IMR-90 (cell line): Measurements from ENCODE around the gene NEK5. TPM values are rescaled to one million over a fixed set of nuclear protein-coding genes. Genes with fewer than 3 reads are reported as not detected.

Experiments used
- ATAC-seq: fragments of 200-7000 bp; cut with Tn5 transposase; 2 replicates; pipeline ENCODE4 v1.9.1; 2020; ENCODE audit warnings: low read depth, mild to moderate bottlenecking, moderate library complexity
- BruUV-seq: library from RNA; stranded (reverse); fragments of 400-500 nt; replicated peaks from 2 replicates; lab custom pipeline; 2021; lab: Mats Ljungman, UMichigan
- CTCF ChIA-PET: fragments of 300-600 bp; formaldehyde crosslinking; extraction: SDS; loops from one replicate; lab custom pipeline; 2021; ENCODE audit warnings: antibody characterized with exemption; lab: Yijun Ruan, JAX
- POLR2A ChIA-PET: fragments of 300-600 bp; sonication (Branson Sonifier 250); formaldehyde crosslinking; loops from one replicate; lab custom pipeline; 2022; ENCODE audit warnings: antibody characterized with exemption; ENCODE audit not compliant: unreplicated experiment; lab: Charles Lee
- DNase-seq: peaks from one replicate; pipeline ENCODE4 v3.0.0; 2013
- H2AFZ ChIP-seq: replicated peaks from 2 replicates; pipeline ENCODE3; 2013; ENCODE audit warnings: low read length, mild to moderate bottlenecking; ENCODE audit not compliant: poor library complexity
- H2AK5ac ChIP-seq: 2 replicates; pipeline ENCODE4 v1.6.1; 2013; ENCODE audit warnings: low read depth, low read length, inconsistent platforms
- H2AK9ac ChIP-seq: replicated peaks from 2 replicates; pipeline ENCODE3; 2013; ENCODE audit warnings: mild to moderate bottlenecking, low read depth, low read length, moderate library complexity; ENCODE audit not compliant: poor library complexity
- H2BK120ac ChIP-seq: 2 replicates; pipeline ENCODE4 v1.6.1; 2013; ENCODE audit warnings: low read depth, low read length, inconsistent platforms
- H2BK15ac ChIP-seq: 3 replicates; pipeline ENCODE4 v1.6.1; 2013; ENCODE audit warnings: low read depth, low read length, inconsistent platforms
- H2BK20ac ChIP-seq: 2 replicates; pipeline ENCODE4 v1.6.1; 2013; ENCODE audit warnings: low read depth, mild to moderate bottlenecking, inconsistent platforms, low read length, moderate library complexity
- H2BK5ac ChIP-seq: 2 replicates; pipeline ENCODE4 v1.6.1; 2013; ENCODE audit warnings: mild to moderate bottlenecking, low read depth, low read length, inconsistent platforms; ENCODE audit not compliant: poor library complexity, severe bottlenecking
- H3K14ac ChIP-seq: replicated peaks from 2 replicates; pipeline ENCODE4 v1.6.1; 2013; ENCODE audit warnings: low read depth, low read length, inconsistent platforms
- H3K18ac ChIP-seq: 2 replicates; pipeline ENCODE4 v1.6.1; 2013; ENCODE audit warnings: low read depth, low read length, control low read depth
- H3K23ac ChIP-seq: 2 replicates; pipeline ENCODE4 v1.6.1; 2013; ENCODE audit warnings: low read depth, low read length, inconsistent platforms
- H3K27ac ChIP-seq: 2 replicates; pipeline ENCODE4 v1.5.1; 2013; ENCODE audit warnings: mild to moderate bottlenecking, control low read depth, low read length; ENCODE audit not compliant: insufficient read depth
- H3K27me3 ChIP-seq: 2 replicates; pipeline ENCODE4 v1.6.1; 2013; ENCODE audit warnings: low read length; ENCODE audit not compliant: control insufficient read depth, insufficient read depth
- H3K36me3 ChIP-seq: 2 replicates; pipeline ENCODE4 v1.6.1; 2013; ENCODE audit warnings: low read length, mixed read lengths; ENCODE audit not compliant: control insufficient read depth, insufficient read depth
- H3K4ac ChIP-seq: 2 replicates; pipeline ENCODE4 v1.6.1; 2013; ENCODE audit warnings: low read depth, low read length, inconsistent platforms
- H3K4me1 ChIP-seq: 2 replicates; pipeline ENCODE4 v1.6.1; 2013; ENCODE audit warnings: low read length, mixed read lengths; ENCODE audit not compliant: control insufficient read depth, insufficient read depth
- H3K4me2 ChIP-seq: 2 replicates; pipeline ENCODE4 v1.6.1; 2013; ENCODE audit warnings: low read depth, mild to moderate bottlenecking, control low read depth, low read length, moderate library complexity
- H3K4me3 ChIP-seq: 2 replicates; pipeline ENCODE4 v1.5.1; 2013; ENCODE audit warnings: low read depth, mild to moderate bottlenecking, control low read depth, low read length, moderate library complexity; ENCODE audit not compliant: insufficient read depth
- H3K56ac ChIP-seq: 2 replicates; pipeline ENCODE4 v1.6.1; 2013; ENCODE audit warnings: low read length, inconsistent platforms; ENCODE audit not compliant: insufficient read depth; ENCODE audit errors: extremely low read depth
- H3K79me1 ChIP-seq, 2 experiments: 2 replicates each; pipeline ENCODE4 v1.6.1; 2013; ENCODE audit warnings: low read length in 2 of 2, inconsistent platforms in 1 of 2, low read depth in 1 of 2
- H3K9ac ChIP-seq: 2 replicates; pipeline ENCODE4 v1.6.1; 2013; ENCODE audit warnings: low read depth, low read length, control low read depth
- H3K9me1 ChIP-seq: 2 replicates; pipeline ENCODE4 v1.6.1; 2013; ENCODE audit warnings: low read length, inconsistent platforms; ENCODE audit not compliant: insufficient read depth
- H3K9me3 ChIP-seq: 2 replicates; pipeline ENCODE4 v1.6.1; 2013; ENCODE audit warnings: low read length; ENCODE audit not compliant: control insufficient read depth, insufficient read depth
- H4K20me1 ChIP-seq: 2 replicates; pipeline ENCODE4 v1.6.1; 2013; ENCODE audit warnings: low read length, inconsistent platforms; ENCODE audit not compliant: insufficient read depth
- H4K5ac ChIP-seq: 2 replicates; pipeline ENCODE4 v1.6.1; 2013; ENCODE audit warnings: mild to moderate bottlenecking, low read depth, low read length, control low read depth
- H4K8ac ChIP-seq, 2 experiments: 2 replicates each; pipeline ENCODE4 v1.6.1; 2013; ENCODE audit warnings: low read depth in 2 of 2, low read length in 2 of 2, control low read depth in 1 of 2, inconsistent platforms in 1 of 2
- H4K91ac ChIP-seq: 2 replicates; pipeline ENCODE4 v1.6.1; 2013; ENCODE audit warnings: low read depth, low read length, inconsistent platforms; ENCODE audit not compliant: insufficient read depth
- BHLHE40 ChIP-seq: fragments of 150-350 bp; IDR thresholded peaks from 2 replicates; pipeline ENCODE4 v1.6.1; 2016; ENCODE audit warnings: mild to moderate bottlenecking, low read depth, low read length
- CEBPB ChIP-seq: IDR thresholded peaks from 2 replicates; pipeline ENCODE4 v1.6.1; 2012; ENCODE audit warnings: low read depth, low read length, improper control_type of control experiment
- FOS ChIP-seq: fragments of 150-350 bp; IDR thresholded peaks from 2 replicates; pipeline ENCODE4 v1.6.1; 2016; ENCODE audit warnings: low read depth, low read length
- MAFK ChIP-seq: IDR thresholded peaks from 2 replicates; pipeline ENCODE4 v1.6.1; 2012; ENCODE audit warnings: low read depth, low read length, improper control_type of control experiment
- MAZ ChIP-seq: IDR thresholded peaks from 2 replicates; pipeline ENCODE4 v1.6.1; 2012; ENCODE audit warnings: low read depth, mild to moderate bottlenecking, low read length, improper control_type of control experiment, moderate library complexity, borderline replicate concordance
- NFE2L2 ChIP-seq: fragments of 150-350 bp; IDR thresholded peaks from 2 replicates; pipeline ENCODE4 v1.6.1; 2016; ENCODE audit warnings: low read depth, mild to moderate bottlenecking, low read length
- RAD21 ChIP-seq: IDR thresholded peaks from 2 replicates; pipeline ENCODE4 v1.6.1; 2012; ENCODE audit warnings: low read length, improper control_type of control experiment
- WGBS, 2 experiments: methylation state at CpG; one replicate each; pipeline versions ENCODE4 v1.1.5 to v1.1.7; 2013; ENCODE audit warnings: missing lambda C conversion rate in 2 of 2; ENCODE audit not compliant: insufficient read length in 1 of 2; ENCODE audit errors: extremely low coverage in 2 of 2; 5-methylcytosine and 5-hydroxymethylcytosine counted together
- dilution Hi-C: fragments of 300-500 bp; cut with HindIII; formaldehyde crosslinking; loops from one replicate; pipeline ENCODE4 v1.14.3; 2018; ENCODE audit warnings: low sequenced_read_pairs; ENCODE audit not compliant: unreplicated experiment
- in situ Hi-C: fragments of 300-500 bp; cut with MboI; formaldehyde crosslinking; loops from 3 replicates; pipeline ENCODE4 v1.14.3; 2019; ENCODE audit warnings: low sequenced_read_pairs, inconsistent platforms, mixed read lengths
- intact Hi-C: fragments of 100-400 bp; cut with micrococcal nuclease; formaldehyde crosslinking; loops from 2 replicates; pipeline ENCODE4 v1.10.0; 2022
- polyA plus RNA-seq, 3 experiments: library from polyadenylated mRNA; depleted of rRNA; stranded (reverse); fragments of >200 nt; gene quantifications; 2 replicates each; pipeline ENCODE4 v1.2.3, GENCODE V29; 2012; ENCODE audit warnings: low replicate concordance in 1 of 3
- total RNA-seq: library from RNA; depleted of rRNA; stranded (reverse); fragments of >200 nt; gene quantifications from 2 replicates; pipeline ENCODE4 v1.2.3, GENCODE V29; 2012

Gene NEK5
- total and polyA plus RNA-seq, 2 of the 4 experiments (the other 2 are of a cell fraction): not detected

- BruUV-seq: no TSS peak
- CTCF ChIA-PET: no interaction called here
- in situ Hi-C loops: loop anchor here (25.0 kb wide), 1 partner anchor 967 kb away; no protein-coding TSS in a partner anchor
Observed at GRCh38 chr13:52104624-52105023, 24.2 kb downstream of the NEK5 start.

More at GRCh38 chr13:52104624-52105023, 24.2 kb downstream of the NEK5 start:
- H3K27me3 ChIP-seq: no peaks in the 10 kb centered on the region; the same call in 1 of the 2 replicates
- H3K9me1 ChIP-seq: no peaks in the 10 kb centered on the region
- no peak overlapping the region for H2AK5ac ChIP-seq
- no peaks in the 10 kb centered on the region for H3K4me1 ChIP-seq
- no peak overlapping the region for H3K14ac ChIP-seq
- intact Hi-C loops: no loop called here
- no peak overlapping the region for H3K9ac ChIP-seq
- no peak overlapping the region for H2BK15ac ChIP-seq
- no peak overlapping the region for H3K4me2 ChIP-seq
- POLR2A ChIA-PET: no interaction called here
- dilution Hi-C loops: no loop called here
- no peak overlapping the region for H3K56ac ChIP-seq
- H3K4me3 ChIP-seq: no peak overlapping the region
- no peak overlapping the region for H4K8ac ChIP-seq
- TF ChIP-seq NFE2L2 (no peak), CEBPB (peak; percentile 61), MAFK (no peak), BHLHE40 (no peak), FOS (no peak), MAZ (no peak), RAD21 (no peak)
- no CpG with 5 or more reads among the region's 1 CpG for WGBS, 2 experiments
- no peak overlapping the region for H2BK5ac ChIP-seq
- no peak overlapping the region for H4K91ac ChIP-seq
- no peaks in the 10 kb centered on the region for H3K79me1 ChIP-seq
- H3K23ac ChIP-seq: no peak overlapping the region
- no peak overlapping the region for H2BK20ac ChIP-seq
- H3K27ac ChIP-seq: no peak overlapping the region
- no peaks in the 10 kb centered on the region for H3K36me3 ChIP-seq
- DNase-seq: peak; percentile 7
- H2AFZ ChIP-seq: no peak overlapping the region
- H4K5ac ChIP-seq: no peak overlapping the region
- H4K20me1 ChIP-seq: no peaks in the 10 kb centered on the region
- no peaks in the 10 kb centered on the region for H3K9me3 ChIP-seq
- H2BK120ac ChIP-seq: no peak overlapping the region
- H3K18ac ChIP-seq: no peak overlapping the region
- H3K4ac ChIP-seq: no peak overlapping the region
- ATAC-seq: no peak
- H2AK9ac ChIP-seq: no peak overlapping the region
